Activated CD4-positive, alpha-beta T cell treated with anti-CD3 and anti-CD28 coated beads, Interleukin-2, amount 10 ng/mL, durations not matched to agents 7 days and 5 days (primary cell): Measurements from ENCODE around the gene CCDC91. TPM values are rescaled to one million over a fixed set of nuclear protein-coding genes. Genes with fewer than 3 reads are reported as not detected.
"Not testable (repeated sequence)": the region's sequence is repeated elsewhere in the genome, so short reads cannot be mapped to it uniquely, and the experiment has no call there.

Source experiments
- CTCF ChIA-PET: fragments of 350-600 bp; sonication (Branson Sonifier 250); formaldehyde crosslinking; loops from one replicate; lab custom pipeline; 2021; ENCODE audit warnings: antibody characterized with exemption; lab: Charles Lee
- POLR2A ChIA-PET: fragments of 350-600 bp; sonication (Branson Sonifier 250); formaldehyde crosslinking; loops from one replicate; lab custom pipeline; 2021; ENCODE audit warnings: antibody characterized with exemption; lab: Charles Lee
- DNase-seq: peaks from one replicate; pipeline ENCODE4 v3.0.0-alpha.2; 2020
- H3K27ac Mint-ChIP-seq: one replicate; pipeline ENCODE4 v1.8.0; 2021; ENCODE audit warnings: mild to moderate bottlenecking, moderate library complexity, mixed read lengths
- H3K27me3 Mint-ChIP-seq: one replicate; pipeline ENCODE4 v1.8.0; 2021; ENCODE audit warnings: mixed read lengths
- H3K36me3 Mint-ChIP-seq: one replicate; pipeline ENCODE4 v1.8.0; 2021; ENCODE audit warnings: low read depth, mixed read lengths
- H3K4me1 Mint-ChIP-seq: one replicate; pipeline ENCODE4 v1.8.0; 2021; ENCODE audit warnings: mixed read lengths
- H3K4me3 Mint-ChIP-seq: one replicate; pipeline ENCODE4 v1.8.0; 2021; ENCODE audit warnings: mild to moderate bottlenecking, moderate library complexity, mixed read lengths
- H3K9me3 Mint-ChIP-seq: one replicate; pipeline ENCODE4 v1.8.0; 2021; ENCODE audit warnings: mixed read lengths
- total RNA-seq, 2 experiments: library from RNA; stranded (reverse); gene quantifications; one replicate each; pipeline ENCODE4 v1.2.3, GENCODE V29; 2021

Gene CCDC91
- total RNA-seq, 2 experiments from 2014 or later, result 17.0 to 23.2 TPM

DNA sequence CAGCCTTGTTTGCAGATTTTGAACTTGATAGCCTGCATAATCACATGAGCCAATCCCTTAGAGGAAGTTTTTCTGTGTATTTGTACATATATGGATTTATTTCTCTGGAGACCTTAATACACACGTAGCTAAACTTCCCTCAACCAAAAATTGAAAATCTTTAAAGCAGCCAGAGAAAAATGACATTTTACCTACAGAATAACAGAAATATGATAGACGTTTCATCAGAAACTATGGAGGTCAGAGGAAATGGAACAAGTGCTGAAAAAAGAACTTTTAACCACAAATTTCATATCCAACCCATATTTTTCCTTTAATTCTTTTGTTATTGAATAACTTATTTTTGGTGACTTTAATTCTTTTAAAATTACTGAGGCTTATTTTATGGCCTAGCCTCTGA, 177.7 kb downstream of the CCDC91 start:
- Mint-ChIP-seq H3K4me3 (no peak overlapping the region), H3K27me3 (no peaks in the 10 kb centered on the region), H3K36me3 (peaks cover 35% of the 10 kb centered on the region), H3K9me3 (peaks cover 50% of the 10 kb centered on the region), H3K27ac (no peak overlapping the region), H3K4me1 (no peaks in the 10 kb centered on the region)
- CTCF ChIA-PET, result no interaction called here
- POLR2A ChIA-PET, result no interaction called here
- no peak for DNase-seq

DNA sequence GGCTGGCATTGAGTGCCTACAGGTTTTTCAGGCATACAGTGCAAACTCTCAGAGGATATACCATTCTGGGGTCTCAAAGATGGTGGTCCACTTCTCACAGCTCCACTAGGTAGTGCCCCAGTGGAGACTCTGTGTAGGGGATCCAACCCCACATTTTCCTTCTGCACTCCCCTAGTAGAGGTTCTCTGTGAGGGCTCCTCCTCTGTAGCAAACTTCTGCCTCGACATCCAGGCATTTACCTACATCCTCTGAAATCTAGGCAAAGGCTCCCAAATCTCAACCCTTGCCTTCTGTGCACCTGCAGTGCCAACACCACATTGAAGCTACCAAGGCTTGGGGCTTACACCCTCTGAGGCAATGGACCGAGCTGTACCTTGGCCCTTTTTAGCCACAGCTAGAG, 179.2 kb downstream of the CCDC91 start:
- peaks cover 51% of the 10 kb centered on the region for H3K9me3 Mint-ChIP-seq
- peaks cover 35% of the 10 kb centered on the region for H3K36me3 Mint-ChIP-seq
- no peak overlapping the region for H3K4me3 Mint-ChIP-seq
- ChIA-PET CTCF (interaction anchor here (0.5 kb wide), 1 partner anchor 97 kb away, joined by 3 read pairs; no protein-coding TSS in a partner anchor), POLR2A (no interaction called here)
- no peaks in the 10 kb centered on the region for H3K27me3 Mint-ChIP-seq
- no peaks in the 10 kb centered on the region for H3K4me1 Mint-ChIP-seq
- H3K27ac Mint-ChIP-seq, result no peak overlapping the region
- no peak for DNase-seq

- Mint-ChIP-seq H3K9me3 (peaks cover 31% of the 10 kb centered on the region), H3K27me3 (no peaks in the 10 kb centered on the region), H3K36me3 (peaks cover 16% of the 10 kb centered on the region), H3K27ac (no peak overlapping the region), H3K4me1 (no peaks in the 10 kb centered on the region), H3K4me3 (no peak overlapping the region)
- DNase-seq, result no peak
- ChIA-PET CTCF (no interaction called here), POLR2A (no interaction called here)
Measured at GRCh38 chr12:28374556-28374955, 184.3 kb downstream of the CCDC91 start.

DNA sequence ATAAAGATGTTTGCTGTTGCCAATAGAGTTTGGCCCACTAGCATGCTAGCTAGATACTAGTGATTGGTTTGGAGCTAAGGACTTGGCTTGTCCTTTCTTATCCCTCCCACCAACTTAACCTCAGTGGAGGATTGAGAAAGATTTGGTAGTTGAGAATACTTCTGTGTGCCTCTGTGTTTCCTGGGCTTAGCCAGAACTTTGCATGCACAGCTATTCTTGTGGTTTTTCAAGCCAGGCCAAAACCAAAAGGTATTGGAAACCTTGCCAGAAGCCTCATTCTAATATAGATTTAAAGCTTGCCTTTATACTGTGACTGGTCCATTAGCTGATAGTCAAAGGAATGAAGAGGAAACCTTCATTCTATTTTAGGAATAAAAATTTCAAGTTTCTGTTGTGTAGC, 188.5 kb downstream of the CCDC91 start:
- Mint-ChIP-seq H3K4me3 (no peak overlapping the region), H3K27ac (no peak overlapping the region), H3K27me3 (no peaks in the 10 kb centered on the region), H3K36me3 (peaks cover 5% of the 10 kb centered on the region), H3K9me3 (no peaks in the 10 kb centered on the region), H3K4me1 (no peaks in the 10 kb centered on the region)
- no peak for DNase-seq
- CTCF ChIA-PET, result interaction anchor here (0.7 kb wide), 1 partner anchor 152 kb away, joined by 3 read pairs; no protein-coding TSS in a partner anchor
- POLR2A ChIA-PET, result no interaction called here

DNA sequence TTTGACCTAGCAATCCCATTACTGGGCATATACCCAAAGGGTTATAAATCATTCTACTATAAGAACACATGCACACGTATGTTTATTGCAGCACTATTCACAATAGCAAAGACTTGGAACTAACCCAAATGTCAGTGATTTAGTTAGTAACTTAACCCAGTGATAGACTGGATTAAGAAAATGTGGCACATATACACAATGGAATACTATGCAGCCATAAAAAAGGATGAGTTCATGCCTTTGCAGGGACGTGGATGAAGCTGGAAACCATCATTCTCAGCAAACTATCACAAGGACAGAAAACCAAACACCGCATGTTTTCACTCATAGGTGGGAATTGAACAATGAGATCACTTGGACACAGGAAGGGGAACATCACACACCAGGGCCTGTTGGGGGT, 189.5 kb downstream of the CCDC91 start:
- H3K27me3 Mint-ChIP-seq, H3K9me3 Mint-ChIP-seq, CTCF ChIA-PET, H3K4me1 Mint-ChIP-seq, H3K4me3 Mint-ChIP-seq, DNase-seq, H3K36me3 Mint-ChIP-seq, H3K27ac Mint-ChIP-seq: not testable (repeated sequence)
- POLR2A ChIA-PET, result interaction anchor here (0.6 kb wide), 1 partner anchor 255 kb away, joined by 3 read pairs; no protein-coding TSS in a partner anchor

GRCh38 chr12:28383368-28383767, 193.1 kb downstream of the CCDC91 start:
- DNase-seq, result no peak
- no peaks in the 10 kb centered on the region for H3K4me1 Mint-ChIP-seq
- no peak overlapping the region for H3K4me3 Mint-ChIP-seq
- ChIA-PET POLR2A (no interaction called here), CTCF (no interaction called here)
- no peak overlapping the region for H3K27ac Mint-ChIP-seq
- H3K36me3 Mint-ChIP-seq, result peaks cover 4% of the 10 kb centered on the region
- no peaks in the 10 kb centered on the region for H3K9me3 Mint-ChIP-seq
- H3K27me3 Mint-ChIP-seq, result no peaks in the 10 kb centered on the region

GRCh38 chr12:28388879-28389278, 198.6 kb downstream of the CCDC91 start:
- H3K27ac Mint-ChIP-seq, result no peak overlapping the region
- ChIA-PET POLR2A (no interaction called here), CTCF (no interaction called here)
- H3K4me3 Mint-ChIP-seq, result no peak overlapping the region
- no peaks in the 10 kb centered on the region for H3K27me3 Mint-ChIP-seq
- peaks cover 14% of the 10 kb centered on the region for H3K36me3 Mint-ChIP-seq
- H3K9me3 Mint-ChIP-seq, result peaks cover 3% of the 10 kb centered on the region
- no peaks in the 10 kb centered on the region for H3K4me1 Mint-ChIP-seq
- no peak for DNase-seq

DNA sequence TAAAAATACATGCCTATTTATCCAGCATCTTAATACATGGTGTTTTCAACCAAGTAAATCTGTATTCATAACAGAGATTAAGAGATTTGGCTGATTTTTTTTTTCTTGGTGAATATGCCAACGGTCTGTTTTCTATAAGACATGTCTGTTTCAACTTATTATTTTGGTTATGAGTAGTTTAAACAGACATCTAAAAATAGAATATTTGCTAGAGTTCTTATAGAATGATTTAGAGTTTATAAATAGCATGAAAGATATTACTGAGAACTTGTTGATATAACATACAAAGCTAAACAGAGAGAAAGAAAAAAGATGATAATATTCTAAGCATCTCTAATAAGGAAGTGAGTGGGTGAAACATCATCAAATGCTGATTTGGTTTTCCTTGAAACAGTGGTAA, 199.9 kb downstream of the CCDC91 start:
- no peak for DNase-seq
- Mint-ChIP-seq H3K27ac (no peak overlapping the region), H3K27me3 (no peaks in the 10 kb centered on the region), H3K4me3 (no peak overlapping the region), H3K9me3 (peaks cover 10% of the 10 kb centered on the region), H3K36me3 (peaks cover 20% of the 10 kb centered on the region), H3K4me1 (no peaks in the 10 kb centered on the region)
- ChIA-PET CTCF (no interaction called here), POLR2A (no interaction called here)

DNA sequence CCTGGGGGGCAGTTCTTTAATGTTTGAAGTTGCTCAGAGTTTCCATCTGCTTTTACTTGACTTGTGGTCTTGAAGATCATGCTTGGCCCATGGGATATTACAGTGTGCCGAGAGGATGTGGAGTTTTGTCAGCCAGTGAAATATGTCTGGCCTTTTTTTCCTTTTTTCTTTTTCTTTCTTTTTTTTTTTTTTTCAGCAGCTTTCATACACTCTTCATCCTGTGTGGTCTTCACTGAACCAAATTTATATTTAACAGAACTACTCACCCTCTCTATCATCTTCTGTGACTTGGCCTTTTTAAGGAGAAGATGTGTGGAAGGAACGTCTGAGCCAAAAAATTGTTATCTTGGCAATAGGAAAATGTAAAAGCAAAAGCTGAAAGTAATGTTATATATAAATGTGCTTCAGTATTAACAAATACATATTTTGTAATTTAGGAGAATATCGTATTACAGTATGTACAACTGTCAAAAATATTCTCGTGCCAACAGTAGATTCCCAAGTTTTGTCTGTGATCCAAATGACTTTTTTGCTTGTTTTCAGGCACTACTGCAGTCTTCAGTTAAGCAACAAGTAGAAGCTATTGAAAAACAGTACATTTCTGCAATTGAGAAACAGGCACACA, 200.6 kb downstream of the CCDC91 start:
- Mint-ChIP-seq H3K27ac (no peak overlapping the region), H3K36me3 (peaks cover 22% of the 10 kb centered on the region), H3K4me1 (no peaks in the 10 kb centered on the region), H3K27me3 (no peaks in the 10 kb centered on the region), H3K9me3 (peaks cover 12% of the 10 kb centered on the region), H3K4me3 (no peak overlapping the region)
- no peak for DNase-seq
- CTCF ChIA-PET, result interaction anchor here (0.6 kb wide), 1 partner anchor 1031 kb away, joined by 3 read pairs; no protein-coding TSS in a partner anchor
- POLR2A ChIA-PET, result no interaction called here

DNA sequence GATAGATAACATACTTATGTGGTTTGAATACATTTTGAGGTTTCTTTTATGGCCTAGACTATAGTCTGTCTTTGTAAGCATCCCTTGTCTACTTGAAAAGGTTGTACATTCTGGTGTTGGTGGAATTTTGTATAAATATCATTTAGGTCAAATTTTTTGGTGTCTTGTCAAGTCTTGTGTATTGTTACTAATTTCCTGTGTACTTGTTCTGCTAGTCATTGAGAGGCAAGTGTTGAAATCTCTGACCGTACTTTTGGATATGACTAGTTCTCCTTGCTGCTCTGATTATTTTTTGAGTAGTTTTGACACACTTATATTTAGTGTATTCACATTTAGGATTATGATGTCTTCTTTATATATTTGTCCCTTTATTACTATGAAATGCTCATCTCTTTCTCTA, 219.6 kb downstream of the CCDC91 start:
- H3K4me1 Mint-ChIP-seq, result no peaks in the 10 kb centered on the region
- H3K4me3 Mint-ChIP-seq, result no peak overlapping the region
- no peaks in the 10 kb centered on the region for H3K27me3 Mint-ChIP-seq
- peaks cover 9% of the 10 kb centered on the region for H3K36me3 Mint-ChIP-seq
- DNase-seq, result no peak
- CTCF ChIA-PET, result no interaction called here
- H3K27ac Mint-ChIP-seq, result no peak overlapping the region
- H3K9me3 Mint-ChIP-seq, result no peaks in the 10 kb centered on the region
- POLR2A ChIA-PET, result no interaction called here

DNA sequence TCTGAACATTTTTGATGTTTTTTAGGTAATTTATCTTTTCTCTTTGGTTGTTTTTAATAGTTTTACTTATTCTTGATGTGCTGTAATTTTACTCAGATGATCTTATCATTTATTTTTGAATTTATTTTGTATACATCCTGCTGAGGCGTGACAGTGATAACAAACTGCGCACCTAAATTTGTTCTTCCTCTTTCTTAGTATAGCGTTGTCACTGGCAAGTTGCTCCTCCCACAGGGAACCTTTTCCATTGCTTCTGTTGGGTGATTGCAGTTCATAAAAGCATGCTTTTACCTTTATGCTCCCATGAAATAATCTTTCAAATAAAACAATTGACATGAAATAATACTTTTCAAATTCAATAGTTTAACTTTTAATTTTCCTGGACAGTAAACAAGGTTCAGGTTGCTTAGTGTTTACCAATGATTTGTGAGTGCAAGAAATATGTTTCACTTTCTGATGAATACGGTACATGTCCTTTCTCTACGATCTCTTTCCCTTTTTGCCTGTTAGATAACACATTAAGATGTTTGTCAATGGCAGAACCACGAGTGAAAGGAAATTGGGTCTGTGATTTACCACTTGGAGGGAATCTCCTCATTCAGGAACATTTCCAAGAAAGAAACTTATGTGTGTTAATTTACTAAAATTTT, 223.3 kb downstream of the CCDC91 start:
- Mint-ChIP-seq H3K9me3 (no peaks in the 10 kb centered on the region), H3K27me3 (no peaks in the 10 kb centered on the region), H3K36me3 (peaks cover 8% of the 10 kb centered on the region), H3K4me3 (no peak overlapping the region), H3K27ac (no peak overlapping the region), H3K4me1 (no peaks in the 10 kb centered on the region)
- DNase-seq, result no peak
- ChIA-PET CTCF (no interaction called here), POLR2A (no interaction called here)

DNA sequence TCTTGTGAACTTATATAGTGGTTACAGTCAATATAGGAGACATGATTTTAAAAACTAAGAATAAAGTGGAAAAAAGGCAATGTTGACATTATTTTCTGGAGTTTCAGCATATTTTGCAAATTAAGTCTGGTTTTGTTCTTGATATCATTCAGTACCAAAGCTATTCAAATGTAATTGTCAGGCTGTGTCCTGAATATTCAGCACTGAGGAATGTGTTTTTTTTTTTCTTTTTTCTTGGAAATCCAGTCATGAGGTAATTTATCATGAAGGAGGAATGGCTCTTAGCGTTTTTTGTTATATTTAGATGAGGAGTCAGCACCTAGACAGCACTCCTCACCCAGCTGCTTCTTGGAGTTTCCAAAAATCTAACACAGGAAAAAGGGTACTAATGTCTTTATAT, 225.5 kb downstream of the CCDC91 start:
- CTCF ChIA-PET, result no interaction called here
- no peak for DNase-seq
- H3K4me3 Mint-ChIP-seq, result no peak overlapping the region
- no peak overlapping the region for H3K27ac Mint-ChIP-seq
- H3K9me3 Mint-ChIP-seq, result no peaks in the 10 kb centered on the region
- H3K36me3 Mint-ChIP-seq, result peaks cover 8% of the 10 kb centered on the region
- H3K27me3 Mint-ChIP-seq, result no peaks in the 10 kb centered on the region
- H3K4me1 Mint-ChIP-seq, result no peaks in the 10 kb centered on the region
- POLR2A ChIA-PET, result no interaction called here

DNA sequence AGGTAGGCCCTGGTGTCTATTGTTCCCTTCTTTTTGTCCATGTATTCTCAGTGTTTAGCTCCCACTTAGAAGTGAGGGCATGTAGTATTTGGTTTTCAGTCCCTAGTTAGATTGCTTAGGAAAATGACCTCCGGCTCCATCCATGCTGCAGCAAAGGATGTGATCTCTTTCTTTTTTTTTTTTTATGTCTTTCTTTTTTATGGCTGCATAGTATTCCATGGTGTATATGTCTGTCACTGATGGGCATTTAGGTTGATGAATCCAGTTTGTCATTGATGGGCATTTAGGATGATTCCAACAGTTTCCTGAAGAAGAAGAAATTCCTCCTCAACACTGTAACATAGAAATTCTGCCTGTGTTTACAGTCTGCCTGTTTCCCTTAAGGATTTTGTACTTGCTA, 231.1 kb downstream of the CCDC91 start:
- ChIA-PET CTCF (interaction anchor here (0.6 kb wide), 1 partner anchor 141 kb away, joined by 5 read pairs; no protein-coding TSS in a partner anchor), POLR2A (no interaction called here)
- H3K36me3 Mint-ChIP-seq, result peaks cover 2% of the 10 kb centered on the region
- no peak overlapping the region for H3K4me3 Mint-ChIP-seq
- H3K9me3 Mint-ChIP-seq, result no peaks in the 10 kb centered on the region
- no peak overlapping the region for H3K27ac Mint-ChIP-seq
- DNase-seq, result no peak
- no peaks in the 10 kb centered on the region for H3K27me3 Mint-ChIP-seq
- H3K4me1 Mint-ChIP-seq, result no peaks in the 10 kb centered on the region
